Neural progenitor cell (in vitro differentiated cells): ENCODE measurements around the gene ASPA. TPM values are rescaled to one million over a fixed set of nuclear protein-coding genes. Genes with fewer than 3 reads are reported as not detected.

Source experiments
- DNase-seq: peaks from one replicate; pipeline ENCODE4 v3.0.0-alpha.2; 2016; ENCODE audit warnings: low spot score
- H2AFZ ChIP-seq: fragments of 200-600 bp; sonication (generic); replicated peaks from 2 replicates; pipeline ENCODE4 v1.6.1; 2016; ENCODE audit warnings: antibody characterized with exemption
- H3F3A ChIP-seq: fragments of 200-600 bp; sonication (generic); 2 replicates; pipeline ENCODE4 v1.6.1; 2016; ENCODE audit warnings: antibody characterized with exemption, low read depth
- H3K27ac ChIP-seq: fragments of 200-600 bp; sonication (generic); 2 replicates; pipeline ENCODE4 v1.5.1; 2016; ENCODE audit warnings: mild to moderate bottlenecking
- H3K27me3 ChIP-seq: fragments of 200-600 bp; sonication (generic); 2 replicates; pipeline ENCODE4 v1.6.1; 2016; ENCODE audit warnings: mild to moderate bottlenecking, moderate library complexity
- H3K36me3 ChIP-seq: fragments of 200-600 bp; sonication (generic); 2 replicates; pipeline ENCODE4 v1.5.1; 2016
- H3K4me1 ChIP-seq: fragments of 200-600 bp; sonication (generic); 2 replicates; pipeline ENCODE4 v1.6.1; 2016; ENCODE audit warnings: mixed run types
- H3K4me2 ChIP-seq: fragments of 200-600 bp; sonication (generic); 2 replicates; pipeline ENCODE4 v1.6.1; 2016
- H3K4me3 ChIP-seq: fragments of 200-600 bp; sonication (generic); 2 replicates; pipeline ENCODE4 v1.5.1; 2016
- H3K79me2 ChIP-seq: fragments of 200-600 bp; sonication (generic); 2 replicates; pipeline ENCODE4 v1.6.1; 2016; ENCODE audit warnings: low read depth
- H3K9ac ChIP-seq: fragments of 200-600 bp; sonication (generic); 2 replicates; pipeline ENCODE4 v1.6.1; 2016
- H3K9me3 ChIP-seq: fragments of 200-600 bp; sonication (generic); 2 replicates; pipeline ENCODE4 v1.5.1; 2016; ENCODE audit warnings: low read depth
- H4K20me1 ChIP-seq: fragments of 200-600 bp; sonication (generic); 2 replicates; pipeline ENCODE4 v1.6.1; 2016; ENCODE audit warnings: low read depth
- H3K27ac Mint-ChIP-seq: 3 replicates; pipeline ENCODE4 v1.8.0; 2021; ENCODE audit warnings: mixed read lengths
- H3K27me3 Mint-ChIP-seq: 2 replicates; pipeline ENCODE4 v1.8.0; 2022; ENCODE audit warnings: low read depth, mild to moderate bottlenecking, inconsistent platforms, moderate library complexity, mixed read lengths; ENCODE audit not compliant: insufficient read depth
- H3K36me3 Mint-ChIP-seq: 3 replicates; pipeline ENCODE4 v1.8.0; 2021; ENCODE audit warnings: mixed read lengths
- H3K4me1 Mint-ChIP-seq: 3 replicates; pipeline ENCODE4 v1.8.0; 2021; ENCODE audit warnings: mixed read lengths
- H3K4me3 Mint-ChIP-seq: 3 replicates; pipeline ENCODE4 v1.8.0; 2021; ENCODE audit warnings: mild to moderate bottlenecking, moderate library complexity, mixed read lengths
- H3K9me3 Mint-ChIP-seq: 3 replicates; pipeline ENCODE4 v1.8.0; 2020; ENCODE audit warnings: mixed read lengths
- CTCF ChIP-seq: fragments of 200-600 bp; sonication (generic); IDR thresholded peaks from 2 replicates; pipeline ENCODE4 v1.5.1; 2017; ENCODE audit warnings: antibody characterized with exemption, mild to moderate bottlenecking
- EZH2 ChIP-seq: fragments of 200-600 bp; sonication (generic); IDR thresholded peaks from 2 replicates; pipeline ENCODE4 v1.6.1; 2017; ENCODE audit warnings: antibody characterized with exemption, mild to moderate bottlenecking, moderate library complexity
- EZH2phosphoT487 ChIP-seq: fragments of 200-600 bp; sonication (generic); IDR thresholded peaks from 2 replicates; pipeline ENCODE4 v1.6.1; 2017; ENCODE audit warnings: antibody characterized with exemption
- total RNA-seq: library from RNA; depleted of rRNA; stranded (reverse); fragments of >200 nt; gene quantifications from 2 replicates; pipeline ENCODE4 v1.2.3, GENCODE V29; 2015; ENCODE audit warnings: low replicate concordance

The ASPA gene
- total RNA-seq, 1 donor from 2014 or later = not detected

GRCh38 chr17:3528403-3528851, 52.6 kb downstream of the ASPA start:
- peaks cover 65% of the 10 kb centered on the region for H3K4me1 Mint-ChIP-seq
- peak overlapping the region; percentile 69 for H3K4me2 ChIP-seq
- H3K27ac Mint-ChIP-seq = peak overlapping the region; percentile 94
- H3K9me3 ChIP-seq = no peaks in the 10 kb centered on the region
- peaks cover 14% of the 10 kb centered on the region for H3K36me3 Mint-ChIP-seq
- no peak overlapping the region for H3K4me3 ChIP-seq
- H2AFZ ChIP-seq = no peak overlapping the region
- H3K9ac ChIP-seq = no peak overlapping the region
- H4K20me1 ChIP-seq = no peaks in the 10 kb centered on the region
- H3K36me3 ChIP-seq = no peaks in the 10 kb centered on the region
- DNase-seq = no peak
- H3K27me3 ChIP-seq = no peaks in the 10 kb centered on the region
- peaks cover 25% of the 10 kb centered on the region for H3K4me1 ChIP-seq
- H3K9me3 Mint-ChIP-seq = no peaks in the 10 kb centered on the region
- no peaks in the 10 kb centered on the region for H3K79me2 ChIP-seq
- TF ChIP-seq EZH2 (no peak), CTCF (no peak), EZH2phosphoT487 (no peak)
- peaks cover 3% of the 10 kb centered on the region for H3K27me3 Mint-ChIP-seq
- H3K4me3 Mint-ChIP-seq = peak overlapping the region; percentile 81
- H3K27ac ChIP-seq = no peak overlapping the region
- H3F3A ChIP-seq = peaks cover 4% of the 10 kb centered on the region

- H3K27me3 Mint-ChIP-seq = peaks cover 3% of the 10 kb centered on the region
- H3F3A ChIP-seq = peaks cover 4% of the 10 kb centered on the region
- H3K36me3 ChIP-seq = no peaks in the 10 kb centered on the region
- peak; percentile 42 for DNase-seq
- H3K4me3 Mint-ChIP-seq = peak overlapping the region; percentile 81
- peak overlapping the region; percentile 94 for H3K27ac Mint-ChIP-seq
- no peak overlapping the region for H3K4me3 ChIP-seq
- no peaks in the 10 kb centered on the region for H3K79me2 ChIP-seq
- no peaks in the 10 kb centered on the region for H4K20me1 ChIP-seq
- H3K4me2 ChIP-seq = peak overlapping the region; percentile 69
- H3K36me3 Mint-ChIP-seq = peaks cover 13% of the 10 kb centered on the region
- no peak overlapping the region for H2AFZ ChIP-seq
- H3K27me3 ChIP-seq = no peaks in the 10 kb centered on the region
- no peak overlapping the region for H3K9ac ChIP-seq
- peaks cover 25% of the 10 kb centered on the region for H3K4me1 ChIP-seq
- H3K4me1 Mint-ChIP-seq = peaks cover 66% of the 10 kb centered on the region
- TF ChIP-seq CTCF = no peak
- no peak for TF ChIP-seq EZH2phosphoT487
- no peak for TF ChIP-seq EZH2
- no peaks in the 10 kb centered on the region for H3K9me3 ChIP-seq
- no peaks in the 10 kb centered on the region for H3K9me3 Mint-ChIP-seq
- H3K27ac ChIP-seq = no peak overlapping the region
Observed at GRCh38 chr17:3528880-3529511, 53.2 kb downstream of the ASPA start.

DNA sequence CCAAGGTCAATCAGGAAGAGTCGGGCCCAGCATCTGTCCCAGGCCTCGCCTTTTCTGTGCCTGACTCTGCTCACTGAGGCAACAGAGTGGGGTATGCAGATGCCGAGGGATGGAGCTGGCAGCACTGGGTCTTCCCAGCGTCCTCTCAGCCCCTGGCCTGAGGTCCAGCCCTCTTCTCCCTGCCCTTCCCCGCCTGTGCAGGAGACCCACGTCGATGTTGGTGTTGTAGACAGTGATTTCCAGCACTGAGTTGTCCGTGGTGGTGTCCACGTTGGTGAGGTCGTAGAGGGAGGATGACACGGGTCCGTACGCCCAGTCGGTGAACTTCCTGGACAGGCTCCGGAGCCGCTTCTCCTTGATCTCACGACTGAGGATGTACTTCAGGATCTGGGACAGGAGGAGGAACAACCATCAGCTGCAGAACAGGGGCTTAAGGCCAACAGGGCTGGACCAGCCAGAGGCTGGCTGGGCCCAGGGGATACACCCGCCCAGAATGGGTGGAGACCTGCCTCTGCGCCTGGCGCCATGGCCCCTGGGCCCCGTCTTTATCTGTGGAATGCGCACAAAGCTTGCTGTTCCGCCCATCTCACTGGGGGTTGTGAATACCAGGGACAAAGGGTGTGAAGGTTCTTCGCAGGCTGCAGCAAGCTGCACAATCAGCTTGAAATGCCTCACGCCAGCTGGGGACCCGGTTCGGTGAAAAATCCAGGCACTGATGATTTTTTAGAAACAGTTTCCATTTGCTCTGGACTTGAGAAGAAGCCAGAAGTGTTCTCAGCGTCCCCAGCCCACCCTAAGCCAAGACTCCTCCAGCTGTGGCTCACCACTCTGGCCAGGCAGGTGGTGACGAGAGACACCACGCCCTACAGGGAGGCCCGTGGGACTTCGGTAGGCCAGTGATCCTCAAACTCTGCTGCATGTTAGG, 54.3 kb downstream of the ASPA start:
- H3K36me3 Mint-ChIP-seq = peaks cover 12% of the 10 kb centered on the region
- Histone ChIP-seq H3K36me3 (no peaks in the 10 kb centered on the region), H3K4me3 (peak overlapping the region; percentile 19), H3K27me3 (no peaks in the 10 kb centered on the region), H3K9ac (no peak overlapping the region), H3F3A (peaks cover 4% of the 10 kb centered on the region), H3K4me2 (peak overlapping the region; percentile 69), H3K79me2 (no peaks in the 10 kb centered on the region), H4K20me1 (no peaks in the 10 kb centered on the region), H3K4me1 (peaks cover 25% of the 10 kb centered on the region), H2AFZ (peak overlapping the region; percentile 26), H3K27ac (peak overlapping the region; percentile 96), H3K9me3 (no peaks in the 10 kb centered on the region)
- peaks cover 3% of the 10 kb centered on the region for H3K27me3 Mint-ChIP-seq
- TF ChIP-seq EZH2phosphoT487 = no peak
- TF ChIP-seq CTCF = no peak
- TF ChIP-seq EZH2 = no peak
- H3K27ac Mint-ChIP-seq = peak overlapping the region; percentile 98
- H3K9me3 Mint-ChIP-seq = no peaks in the 10 kb centered on the region
- H3K4me3 Mint-ChIP-seq = peak overlapping the region; percentile 68
- peak; percentile 90 for DNase-seq
- peaks cover 65% of the 10 kb centered on the region for H3K4me1 Mint-ChIP-seq
